CD4-positive, alpha-beta T cell treated with Interleukin-2 at 100 ng/mL for 4 hours (primary cell): ENCODE measurements around the gene COA1.
"Not testable (repeated sequence)": the region's sequence is repeated elsewhere in the genome, so short reads cannot be mapped to it uniquely, and the experiment has no call there.

Source experiments
- DNase-seq: peaks from one replicate; pipeline ENCODE4 v3.0.0-alpha.2; 2020; ENCODE audit warnings: low spot score

COA1 gene

DNA sequence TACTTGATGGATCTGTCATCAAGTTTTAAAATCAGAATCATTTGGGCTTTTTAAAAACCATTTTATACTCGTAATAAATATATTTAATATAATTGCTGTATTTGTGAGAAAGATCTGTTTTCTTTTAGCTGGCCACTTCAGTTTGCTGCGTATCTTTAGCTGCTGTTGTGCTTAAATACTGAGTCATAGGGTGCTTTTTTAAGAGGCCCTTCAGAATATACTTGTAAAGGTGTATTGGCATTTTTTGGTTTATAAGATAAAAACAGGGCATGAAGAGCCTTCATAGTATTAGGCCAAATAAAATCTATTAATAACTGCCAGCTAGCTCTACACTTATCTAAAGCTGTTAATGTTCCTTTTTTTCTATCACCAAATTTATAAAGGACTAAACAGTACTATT is 102.6 kb downstream of the COA1 start:
- DNase-seq, result no peak

DNA sequence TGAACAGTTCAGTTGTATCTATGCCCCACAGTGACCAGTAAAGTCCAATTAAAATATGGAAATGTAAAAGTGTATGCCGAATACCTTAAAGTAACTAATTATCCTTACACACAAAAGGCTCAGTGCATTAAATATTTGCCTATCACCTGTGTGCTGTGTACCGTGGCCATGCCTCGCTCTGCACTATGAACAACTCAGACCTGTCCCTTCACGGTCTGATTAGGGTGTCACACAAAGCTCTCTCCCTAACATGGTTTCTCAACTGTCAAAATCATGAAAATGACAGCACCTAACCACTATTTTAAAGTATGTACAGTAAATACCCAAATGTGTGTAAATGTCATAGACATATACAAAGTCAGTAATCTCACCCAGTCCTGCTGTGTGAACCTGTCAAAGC is 103.3 kb downstream of the COA1 start:
- no peak for DNase-seq

DNA sequence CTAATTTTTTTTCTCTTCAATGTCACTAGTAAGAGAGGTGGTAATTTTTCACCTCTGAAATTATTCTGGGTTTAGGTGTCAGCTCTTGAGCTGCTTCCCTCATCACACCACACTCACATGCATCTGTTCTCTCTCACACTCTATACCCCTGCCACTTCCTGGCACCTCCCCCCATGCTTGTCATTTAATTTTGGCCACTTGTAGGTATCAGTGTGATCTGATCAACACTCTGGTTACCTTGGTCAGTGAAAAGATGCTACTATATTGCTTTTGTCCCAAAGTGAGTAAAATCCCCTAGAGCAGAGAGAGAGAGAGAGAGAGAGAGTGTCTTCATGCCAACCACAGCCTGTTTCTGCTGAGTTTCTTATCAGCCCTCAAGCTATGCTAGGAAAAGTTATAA is 103.9 kb downstream of the COA1 start:
- peak; percentile 72 for DNase-seq

DNA sequence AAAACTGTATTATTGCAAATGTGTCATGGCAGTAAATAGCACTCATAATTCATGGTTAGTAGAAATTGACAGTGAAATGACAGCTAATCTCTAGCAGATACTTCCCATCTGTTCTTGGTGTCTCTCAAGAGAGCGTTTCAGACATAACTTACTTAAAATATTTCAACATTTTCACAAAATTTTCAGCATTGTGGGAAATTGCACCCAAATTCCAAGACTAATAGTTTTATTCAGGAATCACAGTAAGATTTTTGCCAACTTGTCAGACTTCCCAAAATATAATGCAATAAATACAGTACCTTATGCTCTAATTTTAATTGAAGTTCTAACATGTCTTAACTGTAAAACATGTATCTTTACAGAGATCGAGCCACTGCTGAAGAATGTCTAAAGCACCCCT is 105.2 kb downstream of the COA1 start:
- DNase-seq, result no peak

GRCh38 chr7:43621729-43622448 is 107.4 kb downstream of the COA1 start:
- DNase-seq, result no peak

DNA sequence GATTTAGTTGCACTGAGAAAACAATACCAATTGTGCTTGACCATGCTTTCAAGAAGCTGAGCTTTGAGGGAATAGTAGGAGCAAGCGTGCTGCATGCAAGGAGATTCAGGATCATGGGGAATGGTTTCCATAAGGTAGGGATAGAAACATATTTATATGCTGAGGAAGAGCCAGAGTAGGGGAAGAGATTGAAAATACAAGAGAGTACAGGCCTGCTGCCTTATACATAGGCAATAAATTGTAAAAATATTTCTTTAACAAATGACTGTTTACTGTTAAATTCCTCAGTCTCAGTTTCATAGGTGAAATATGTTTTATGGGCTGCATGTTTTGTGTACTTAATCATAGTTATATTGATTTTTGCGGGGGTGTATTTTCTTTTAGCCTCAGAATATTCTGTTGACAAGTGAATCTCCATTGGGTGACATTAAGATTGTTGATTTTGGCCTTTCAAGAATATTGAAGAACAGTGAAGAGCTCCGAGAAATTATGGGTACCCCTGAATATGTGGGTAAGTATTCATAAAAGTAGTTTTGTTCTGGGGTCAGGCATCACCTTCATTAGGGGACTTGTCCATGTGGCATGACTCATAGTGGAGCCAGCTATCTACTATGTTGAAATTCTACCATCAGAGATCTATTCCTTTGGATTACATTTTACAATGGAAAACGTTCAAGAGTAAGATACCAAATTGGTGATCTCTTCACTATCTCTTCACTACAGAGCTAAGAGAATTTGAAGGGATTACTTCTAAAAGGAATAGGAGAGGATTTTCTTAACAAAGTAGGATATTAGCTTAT is 109.9 kb downstream of the COA1 start:
- DNase-seq, result no peak

DNA sequence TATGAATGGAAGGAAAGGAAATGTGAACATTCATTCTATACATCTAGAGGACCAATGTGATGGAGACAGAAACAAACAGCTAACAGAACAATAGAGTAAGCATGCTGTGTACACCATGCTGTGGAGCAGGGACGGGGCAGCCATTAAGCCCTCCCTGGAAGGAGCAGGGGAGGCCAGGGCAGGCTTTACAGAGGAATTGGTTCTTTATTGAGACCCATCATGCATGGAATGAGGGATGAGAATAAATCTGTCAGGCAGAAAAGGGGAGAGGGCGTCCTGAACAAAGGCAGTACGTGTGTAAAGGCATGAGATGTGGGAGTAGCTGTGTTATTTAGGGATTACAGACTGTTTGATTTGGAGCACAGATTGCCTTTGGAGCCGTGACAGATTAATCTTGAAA is 111.2 kb downstream of the COA1 start:
- no peak for DNase-seq

GRCh38 chr7:43616977-43617376 is 112.3 kb downstream of the COA1 start:
- no peak for DNase-seq

GRCh38 chr7:43615558-43616145 is 113.7 kb downstream of the COA1 start:
- DNase-seq, result no peak

DNA sequence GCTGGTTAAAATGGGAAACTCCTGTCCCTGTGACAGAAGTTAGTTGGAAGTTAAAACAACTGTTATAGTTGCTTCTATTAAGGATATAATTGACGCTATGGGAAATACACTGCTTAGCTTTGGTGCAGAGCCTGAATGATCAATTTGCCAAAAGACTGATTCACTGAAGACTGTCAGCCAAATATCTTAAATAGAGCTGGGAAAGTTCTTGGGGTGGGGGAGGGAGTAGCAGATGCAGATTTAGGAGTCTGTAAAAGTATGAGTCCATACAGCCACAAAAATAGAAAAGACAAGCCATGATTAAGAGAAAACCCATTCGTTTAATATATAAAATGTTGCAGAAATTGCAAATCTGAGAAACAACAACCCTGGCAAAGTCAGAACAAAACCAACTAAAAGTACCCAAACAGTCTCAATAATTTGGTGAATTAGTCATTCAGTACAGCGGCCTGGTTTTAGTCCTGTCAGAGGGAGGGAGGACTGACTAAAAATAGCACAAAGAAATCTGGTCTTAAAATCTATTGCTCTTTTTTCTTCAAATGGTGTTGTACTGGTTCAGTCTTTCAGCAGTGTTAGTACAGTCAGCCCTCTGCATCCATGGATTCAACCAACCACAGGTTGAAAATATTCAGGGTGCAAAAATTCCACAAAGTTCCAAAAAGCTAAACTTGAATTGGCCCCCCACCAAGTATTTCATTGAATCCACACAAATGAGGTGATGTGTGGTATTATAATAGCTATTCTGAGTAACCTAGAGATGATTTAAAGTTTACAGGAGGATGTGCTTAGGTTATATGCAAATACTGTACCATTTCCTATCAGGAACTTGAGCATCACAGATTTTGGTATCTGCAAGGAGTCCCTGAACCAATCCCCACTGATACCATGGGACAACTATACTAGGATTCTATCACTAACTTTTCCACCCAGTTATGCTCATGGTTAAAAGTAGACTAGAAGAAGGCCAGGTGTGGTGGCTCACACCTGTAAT is 116.4 kb downstream of the COA1 start:
- DNase-seq, result peak; percentile 54

GRCh38 chr7:43612128-43612527 is 117.2 kb downstream of the COA1 start:
- no peak for DNase-seq

- DNase-seq, result no peak
Observed at GRCh38 chr7:43609097-43609496, 120.2 kb downstream of the COA1 start.

GRCh38 chr7:43604251-43604650 is 125.1 kb downstream of the COA1 start:
- DNase-seq, result no peak

GRCh38 chr7:43602256-43602655 is 127.1 kb downstream of the COA1 start:
- DNase-seq, result no peak

GRCh38 chr7:43600056-43600455 is 129.3 kb downstream of the COA1 start:
- DNase-seq, result no peak

DNA sequence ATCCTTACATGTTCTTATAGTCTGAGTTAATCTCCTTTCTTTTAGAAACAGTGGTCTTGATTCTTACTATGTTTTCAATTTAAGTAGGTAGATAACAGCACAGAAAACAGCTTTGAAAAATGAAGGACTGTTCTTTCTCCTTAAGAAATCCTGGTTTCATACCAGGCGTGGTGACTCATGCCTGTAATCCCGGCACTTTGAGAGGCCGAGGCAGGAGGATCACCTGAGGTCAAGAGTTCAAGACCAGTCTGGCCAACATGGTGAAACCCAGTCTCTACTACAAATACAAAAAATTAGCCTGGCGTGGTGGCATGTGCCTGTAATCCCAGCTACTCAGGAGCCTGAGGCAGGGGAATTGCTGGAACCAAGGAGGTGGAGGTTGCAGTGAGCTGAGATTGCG is 132.9 kb downstream of the COA1 start:
- DNase-seq, result not testable (repeated sequence)

DNA sequence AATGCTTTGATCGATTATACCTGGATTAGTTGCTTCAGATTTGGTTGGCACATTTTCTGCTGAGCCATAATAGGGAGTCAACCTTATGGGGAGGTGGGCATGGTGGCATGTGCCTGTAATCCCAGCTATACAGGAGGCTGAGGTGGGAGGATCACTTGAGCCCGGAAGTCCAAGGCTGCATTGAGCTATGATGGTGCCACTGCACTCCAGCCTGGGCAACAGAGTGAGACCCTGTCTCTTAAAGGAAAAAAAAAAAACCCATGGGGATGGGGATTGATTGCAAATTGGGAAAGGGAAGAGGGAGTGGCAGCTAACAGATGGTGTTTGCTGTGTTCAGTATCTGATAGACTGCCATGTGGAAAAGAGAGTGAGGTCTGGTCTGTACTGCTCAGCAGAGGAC is 135.3 kb downstream of the COA1 start:
- DNase-seq, result no peak

GRCh38 chr7:43593010-43593409 is 136.3 kb downstream of the COA1 start:
- no peak for DNase-seq

DNA sequence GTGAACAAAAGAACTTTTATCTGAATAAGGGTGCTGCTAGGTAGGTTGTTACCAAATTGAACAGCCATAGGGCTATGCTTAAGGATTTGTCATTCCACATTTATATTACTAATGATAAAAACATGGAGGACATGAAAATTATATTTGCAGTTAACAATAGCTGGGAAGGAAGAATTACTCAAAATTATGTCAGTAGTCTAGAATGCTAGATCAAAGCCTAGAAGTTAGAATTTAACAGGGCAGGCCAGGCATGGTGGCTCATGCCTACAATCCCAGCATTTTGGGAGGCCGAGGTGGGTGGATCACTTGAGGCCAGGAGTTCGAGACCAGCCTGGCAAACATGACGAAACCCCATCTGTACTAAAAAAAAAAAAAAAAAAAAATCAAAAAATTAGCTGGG is 137.0 kb downstream of the COA1 start:
- no peak for DNase-seq

DNA sequence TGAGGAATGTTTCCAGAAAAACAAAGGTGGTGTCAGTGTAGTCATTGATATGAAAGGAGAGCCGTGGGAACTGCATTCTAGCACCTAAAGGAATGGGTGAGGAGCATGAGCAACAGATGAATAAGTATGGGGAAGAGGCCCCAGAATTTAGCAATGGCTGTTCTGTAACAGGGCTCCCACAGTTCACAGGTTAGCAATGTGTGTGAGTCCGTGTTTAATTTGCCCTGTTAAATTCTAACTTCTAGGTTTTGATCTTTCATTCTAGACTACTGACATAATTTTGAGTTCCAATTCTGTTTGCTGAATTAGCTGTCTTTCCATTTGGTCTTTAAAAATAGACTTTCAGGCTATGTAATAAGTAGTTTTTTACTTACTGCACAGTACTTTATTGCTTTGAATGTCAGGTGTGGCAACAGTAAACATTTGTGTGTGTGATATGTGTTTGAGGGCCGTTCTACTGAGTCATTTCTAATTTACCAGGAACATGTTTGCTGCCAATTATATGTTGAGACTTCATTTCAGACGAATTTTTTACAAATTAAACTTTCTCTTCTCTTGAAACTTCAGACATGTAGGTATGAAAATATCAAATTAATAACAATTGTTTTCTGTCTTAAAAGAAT is 137.7 kb downstream of the COA1 start:
- DNase-seq, result peak; percentile 38

- no peak for DNase-seq
Observed at GRCh38 chr7:43590862-43591557, 138.3 kb downstream of the COA1 start.
